CD4-positive, alpha-beta T cell treated with Interleukin-12 subunit alpha and Interleukin-12 subunit beta, for 1 hour (primary cell): Measurements from ENCODE around the gene PTN.
"Not testable (repeated sequence)": the region's sequence is repeated elsewhere in the genome, so short reads cannot be mapped to it uniquely, and the experiment has no call there.

Experiments
- DNase-seq: peaks from one replicate; pipeline ENCODE4 v3.0.0-alpha.2; 2020

The PTN gene

DNA sequence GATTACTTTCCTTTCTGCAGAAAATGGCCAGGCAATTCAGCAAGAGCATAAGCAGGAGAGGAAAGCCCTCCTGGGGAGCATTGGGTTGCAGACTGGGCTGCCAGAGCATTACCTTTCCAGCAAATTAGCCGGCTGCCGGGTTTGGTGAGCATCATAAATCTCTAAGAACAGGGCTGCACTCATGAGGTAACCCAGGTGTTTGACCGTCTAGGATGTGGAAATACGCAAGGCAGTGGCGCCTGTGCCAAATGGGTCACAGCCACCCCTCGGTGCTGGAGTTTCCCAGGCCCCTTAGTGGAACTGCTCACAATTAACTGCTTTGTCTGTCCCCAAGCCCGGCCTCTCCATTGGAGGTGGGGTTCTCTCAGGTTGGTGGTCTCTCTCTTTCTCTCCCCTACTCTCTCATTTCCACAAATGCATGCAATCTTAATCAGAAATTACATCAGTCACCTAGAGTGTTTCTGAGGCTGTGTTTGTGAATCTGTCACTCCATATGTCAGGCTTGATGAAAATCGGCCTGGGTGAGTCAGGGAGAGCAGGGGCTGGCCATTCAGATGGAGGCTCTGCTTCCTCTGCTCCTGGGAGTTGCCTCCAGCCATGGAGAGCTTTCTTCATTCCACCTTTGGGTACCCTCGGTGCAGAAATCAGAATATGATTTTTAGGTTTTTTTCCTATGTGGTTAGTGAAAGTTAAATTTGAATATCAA lies 26.7 kb downstream of the PTN start:
- no peak for DNase-seq

DNA sequence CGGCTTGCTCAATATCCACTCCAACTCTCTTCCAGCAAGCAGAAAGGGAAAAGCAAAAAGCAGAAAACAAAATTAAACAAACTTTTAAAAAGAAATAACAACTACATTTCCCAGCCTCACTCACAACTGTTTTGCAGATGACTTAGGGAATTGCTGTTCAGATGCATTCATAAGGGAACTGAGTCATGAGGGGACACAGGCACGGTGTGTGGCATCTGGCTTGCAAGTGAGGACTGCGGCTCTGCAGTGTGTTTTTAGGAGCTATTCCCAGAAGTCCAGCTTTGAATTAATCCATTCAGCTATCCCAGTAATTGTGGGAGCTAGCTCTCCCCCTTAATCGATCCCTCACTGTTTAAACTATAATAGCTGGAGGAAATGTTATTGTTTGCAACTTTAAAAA lies 30.3 kb downstream of the PTN start:
- no peak for DNase-seq

DNA sequence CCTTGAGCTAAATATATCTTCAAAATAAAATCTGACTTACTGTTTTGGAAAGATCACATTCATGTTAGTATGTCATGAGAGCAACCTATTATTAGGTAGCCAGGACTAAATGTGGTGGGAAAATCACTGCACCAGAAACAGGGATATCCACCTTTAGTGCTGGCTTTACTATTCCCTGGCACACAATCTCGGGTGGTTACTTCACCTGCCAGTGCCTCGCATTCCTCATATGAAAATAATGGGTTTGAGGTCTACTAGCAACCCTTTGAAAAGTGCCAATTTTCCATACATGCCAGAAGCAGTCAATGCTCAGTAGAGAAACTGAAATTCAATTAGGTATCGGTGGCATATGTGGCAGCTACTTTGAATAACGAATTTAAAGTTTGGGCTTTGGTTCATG lies 36.8 kb downstream of the PTN start:
- no peak for DNase-seq

DNA sequence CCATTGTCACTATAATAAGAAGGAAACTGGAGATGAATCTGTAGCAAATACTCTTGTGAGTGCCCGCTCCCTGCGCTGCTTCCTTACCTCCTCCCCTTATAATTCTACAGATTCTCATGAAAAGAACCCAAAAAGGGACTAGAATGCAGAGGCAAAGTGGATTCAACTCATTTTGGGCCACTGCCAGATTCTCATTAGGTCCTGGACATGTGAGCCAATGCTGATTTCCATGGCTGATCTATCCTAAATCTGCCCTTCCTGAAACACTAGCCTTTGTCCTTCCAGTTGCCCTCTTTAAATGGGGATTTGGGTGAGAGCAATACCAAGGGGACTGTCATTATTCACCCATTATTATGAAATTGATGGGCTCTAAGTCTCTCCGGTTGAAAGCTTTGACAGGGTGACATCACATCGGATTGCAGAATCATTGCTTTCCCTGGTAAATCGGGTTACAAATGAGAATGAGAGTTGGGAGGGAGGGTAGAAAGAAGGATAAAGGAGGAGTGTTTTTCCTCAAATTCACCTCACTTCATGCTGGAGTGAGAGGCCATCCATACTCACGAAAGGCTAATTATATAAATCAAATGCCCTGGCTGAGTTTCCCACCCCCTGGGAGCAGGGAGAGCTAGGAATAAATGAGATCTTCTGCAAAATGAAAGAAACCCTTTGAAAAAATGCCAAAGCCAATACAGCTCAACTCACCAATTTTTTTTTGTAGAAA lies 37.5 kb downstream of the PTN start:
- DNase-seq = no peak

DNA sequence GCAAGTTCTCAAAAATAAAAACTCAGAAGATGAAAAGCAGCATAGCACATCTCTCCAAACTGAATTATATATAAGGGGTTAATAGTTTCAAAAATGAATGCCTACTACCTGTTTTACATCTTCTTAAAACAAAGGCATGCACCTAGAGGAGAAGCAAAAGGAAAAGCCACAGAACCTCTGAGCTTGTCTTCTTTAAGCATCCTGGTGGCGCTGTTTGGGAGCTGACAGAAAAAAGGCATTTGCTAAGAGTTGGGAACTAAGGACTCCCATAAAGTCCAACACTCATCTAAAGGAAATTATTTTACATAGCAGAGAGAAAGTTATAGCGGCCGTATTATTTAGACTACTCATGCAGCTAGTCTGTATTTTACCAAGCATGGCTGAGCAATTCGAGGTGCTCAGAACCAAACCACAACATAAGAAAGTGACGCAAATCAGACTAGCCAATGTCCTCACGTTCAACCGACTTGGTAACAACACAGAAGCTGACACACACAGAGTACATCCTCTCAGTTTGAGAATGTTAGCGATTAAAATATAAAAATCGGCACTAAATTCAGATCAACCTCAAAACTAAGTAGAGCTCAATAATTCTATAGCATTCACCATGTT lies 38.8 kb downstream of the PTN start:
- no peak for DNase-seq

DNA sequence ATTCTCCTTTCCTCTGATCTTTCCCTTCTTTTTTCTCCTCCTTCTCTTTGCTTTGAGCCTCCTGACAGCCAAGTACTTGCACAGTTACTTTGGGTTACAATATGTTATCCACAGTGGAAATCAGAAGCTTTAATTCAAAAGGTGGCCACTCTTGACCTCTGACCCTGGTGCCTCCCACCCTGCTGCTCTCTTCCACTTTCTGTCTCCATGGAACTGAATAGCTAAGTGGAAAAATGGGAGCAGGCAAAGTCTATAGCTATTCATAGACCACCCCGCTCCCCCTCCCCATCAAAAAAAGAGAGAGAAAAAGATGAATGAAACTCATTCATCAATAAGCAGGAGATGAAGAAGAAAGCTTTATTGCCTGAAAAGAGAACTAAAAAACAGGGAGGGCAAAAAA lies 39.4 kb downstream of the PTN start:
- DNase-seq = no peak

DNA sequence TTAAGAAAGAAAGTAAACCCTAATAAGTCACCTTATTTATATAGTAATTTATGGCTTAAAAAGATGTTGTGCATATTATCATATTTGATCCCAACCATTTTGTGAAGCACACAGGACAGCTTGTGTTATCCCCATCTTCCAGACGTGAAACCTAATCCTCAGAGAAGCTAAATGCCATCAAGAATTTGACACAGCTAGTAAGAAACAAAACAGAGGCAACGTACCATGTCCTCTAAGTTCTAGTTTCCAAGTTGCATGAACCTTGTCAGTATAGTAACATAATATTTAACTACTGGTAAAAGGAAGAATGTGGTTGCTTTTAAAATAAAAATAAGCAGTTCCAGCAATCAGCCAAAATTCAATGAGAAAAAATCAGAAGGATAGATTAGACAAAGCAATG lies 41.5 kb downstream of the PTN start:
- no peak for DNase-seq

DNA sequence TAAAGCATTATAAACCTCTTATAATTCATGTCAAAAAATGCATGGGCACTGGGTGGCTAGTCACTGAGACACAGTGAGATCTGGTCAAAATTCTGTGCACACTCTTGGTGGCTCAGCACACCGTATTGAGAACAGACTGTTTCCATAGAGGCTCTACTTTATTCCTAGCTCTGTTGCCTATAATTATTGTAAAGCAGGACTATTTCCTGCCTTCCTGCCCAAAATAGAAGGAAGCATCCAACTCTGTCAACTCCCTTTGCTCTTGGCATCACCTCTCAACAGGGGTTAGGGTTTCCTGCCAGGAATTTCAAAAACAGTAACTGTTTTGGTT lies 45.1 kb downstream of the PTN start:
- DNase-seq = no peak

DNA sequence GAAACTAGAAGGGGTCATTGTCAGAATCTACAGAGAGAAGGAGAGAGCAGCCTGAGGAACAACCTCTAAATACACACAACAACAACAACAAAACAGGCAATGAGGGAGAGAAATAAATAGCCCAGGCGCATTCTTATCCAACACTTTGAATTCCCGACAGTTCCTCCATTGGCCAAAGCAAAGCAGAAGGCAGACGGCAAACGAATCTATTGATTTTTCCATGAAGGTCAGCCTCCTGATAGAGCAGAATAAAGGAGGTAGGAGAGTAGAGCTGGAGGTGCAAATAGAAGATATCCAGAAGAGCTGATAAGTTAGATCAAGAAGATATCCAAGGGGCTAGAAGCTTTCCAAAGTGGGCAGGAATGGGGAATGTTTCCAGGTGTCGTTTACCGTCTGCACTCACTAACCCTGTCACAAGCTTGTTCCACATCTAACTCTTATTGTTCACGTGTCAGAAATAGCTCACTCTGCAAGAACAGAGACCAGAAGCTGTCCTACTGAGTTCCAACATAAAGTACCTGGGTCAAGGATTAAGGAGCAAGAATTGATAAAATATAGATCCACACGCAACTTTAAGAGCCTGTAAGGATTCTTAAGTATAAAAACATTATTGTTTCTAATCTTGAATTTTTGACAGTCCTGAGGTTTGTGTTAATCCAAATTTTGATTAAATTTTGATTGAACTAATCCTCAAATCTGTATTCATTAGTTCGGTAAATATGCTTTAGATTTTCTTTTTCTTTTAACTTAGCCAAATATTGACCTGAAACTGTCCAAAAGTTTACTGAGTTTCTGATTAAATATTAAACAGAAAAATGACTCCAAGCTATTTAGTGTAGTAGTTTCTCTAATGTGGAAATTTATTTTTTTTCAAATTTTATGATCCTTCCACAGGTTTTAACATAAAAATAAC lies 45.7 kb downstream of the PTN start:
- no peak for DNase-seq

DNA sequence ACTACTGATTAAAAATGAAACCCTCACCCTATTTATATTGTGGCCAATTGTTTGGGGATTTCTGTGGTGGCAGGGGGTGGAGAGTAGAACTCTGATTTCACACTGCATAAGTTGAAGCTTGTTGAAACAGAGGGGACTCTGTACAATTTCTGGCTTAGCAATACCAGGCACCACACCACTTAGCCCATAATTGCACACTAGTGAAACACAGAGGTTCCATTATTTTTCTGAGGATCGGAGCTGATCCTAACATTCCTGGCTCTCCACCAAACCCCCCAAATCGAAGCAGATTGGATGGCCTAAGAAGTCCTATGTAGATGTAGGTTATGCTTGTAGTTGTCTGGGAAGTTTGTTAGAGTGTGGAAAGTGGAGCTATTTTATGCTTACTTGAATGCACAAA lies 47.0 kb downstream of the PTN start:
- DNase-seq = no peak

DNA sequence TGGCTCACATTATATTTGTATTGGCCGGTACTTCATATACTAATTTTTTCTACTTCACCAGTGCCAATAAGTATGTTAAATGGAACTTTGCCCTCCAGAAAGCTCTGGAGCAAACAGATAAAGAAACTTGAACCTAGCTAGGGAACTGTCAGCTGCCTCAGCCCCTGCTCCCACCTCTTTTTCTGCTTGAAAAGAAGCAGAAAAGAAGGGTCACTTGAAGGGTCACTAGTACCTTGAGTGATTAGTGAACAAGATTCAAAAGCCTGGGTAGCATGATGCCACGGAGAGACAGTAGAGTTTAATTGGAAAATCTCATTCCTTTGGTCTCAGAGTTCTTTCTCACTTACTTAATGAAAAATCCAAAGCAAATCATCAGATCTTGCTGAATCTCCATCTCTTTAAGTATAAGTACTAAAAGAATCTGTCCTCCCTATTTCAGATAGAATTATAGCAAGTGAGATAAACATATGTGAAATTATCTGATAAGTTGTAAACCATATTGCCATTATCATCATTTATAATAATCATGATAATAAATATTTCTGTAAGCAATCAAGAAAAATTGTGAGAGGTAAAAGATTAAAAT lies 47.7 kb downstream of the PTN start:
- no peak for DNase-seq

DNA sequence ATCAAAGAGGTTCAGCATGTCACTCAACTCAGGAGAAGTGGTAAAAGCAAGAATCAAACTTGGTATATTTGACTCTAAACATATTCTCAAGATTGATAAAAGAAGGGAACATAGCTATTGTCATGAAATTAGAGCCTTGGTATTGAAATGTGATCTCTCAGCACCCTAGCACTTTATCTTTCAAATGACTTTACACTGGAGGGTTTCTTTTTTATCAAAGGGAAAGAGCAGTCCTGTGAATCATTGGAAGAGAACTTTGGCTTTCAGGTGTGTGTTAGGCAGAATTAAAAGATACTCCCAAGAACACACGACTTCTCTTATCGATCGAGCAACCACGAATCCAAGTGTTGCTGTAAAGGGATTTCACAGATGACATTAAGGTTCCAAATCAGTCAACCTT lies 54.4 kb downstream of the PTN start:
- DNase-seq = no peak

DNA sequence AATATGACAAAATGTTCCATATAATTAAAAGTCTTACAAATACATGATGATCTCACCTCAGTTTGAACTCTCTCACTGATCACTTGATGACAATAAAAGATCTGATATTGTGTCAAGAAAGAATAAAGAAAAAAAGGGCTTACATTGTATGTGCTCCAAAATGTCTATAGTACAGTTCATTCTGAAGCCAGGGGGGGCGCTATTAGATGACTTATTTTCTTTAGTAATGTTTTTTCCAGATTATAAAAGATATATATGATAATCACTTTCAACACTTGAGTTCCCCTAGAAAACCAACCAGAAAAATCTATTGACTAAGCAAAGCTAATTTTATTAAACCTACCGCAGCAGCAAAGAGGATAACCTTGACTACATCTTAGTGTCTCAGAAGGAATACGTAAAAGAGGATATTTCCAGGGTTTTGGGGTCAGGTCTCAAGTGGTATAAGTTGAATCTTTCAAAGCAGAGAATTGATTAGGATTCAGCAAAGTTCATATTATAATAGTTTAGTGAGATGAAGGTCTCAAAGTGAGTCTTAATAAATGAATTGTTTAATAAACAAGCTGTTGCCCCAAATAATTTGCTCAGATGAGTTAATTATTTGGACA lies 55.8 kb downstream of the PTN start:
- DNase-seq = no peak

DNA sequence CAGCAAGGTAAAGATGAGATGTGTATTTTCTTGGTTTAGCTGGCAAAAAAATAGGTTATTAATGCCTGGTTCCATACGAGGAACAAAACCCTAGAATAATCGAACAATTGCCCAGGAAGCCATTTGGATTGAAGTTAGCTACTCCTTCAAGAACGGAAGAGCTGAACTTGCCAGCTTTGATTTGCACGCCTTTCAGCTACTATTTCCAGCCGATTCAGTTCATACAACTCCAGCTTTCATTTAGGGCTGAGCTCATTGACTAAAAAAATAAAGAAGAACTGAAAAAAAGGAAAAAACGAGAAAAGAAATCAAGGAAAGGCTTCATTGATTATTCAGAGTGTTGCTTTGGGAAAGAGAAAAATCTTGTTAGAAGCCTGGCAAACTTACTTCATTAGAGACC lies 60.4 kb downstream of the PTN start:
- DNase-seq = no peak

DNA sequence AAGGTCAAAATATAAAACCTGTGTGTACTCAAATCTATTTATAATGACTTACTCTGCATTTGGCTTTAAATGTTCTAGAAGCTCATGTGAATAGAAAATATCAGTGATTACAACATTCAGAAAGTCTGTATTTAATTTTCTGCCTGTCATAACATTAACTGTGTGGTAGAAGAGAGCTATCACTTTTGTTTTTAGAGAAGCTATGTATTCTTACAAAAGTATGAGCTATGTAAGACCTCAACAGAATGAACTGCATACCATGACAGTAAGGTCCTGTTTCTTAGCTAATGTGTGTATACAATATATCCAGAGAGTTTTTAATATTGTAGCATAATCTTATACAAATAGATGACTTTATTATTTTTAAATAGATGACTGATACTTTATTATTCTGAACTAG lies 61.5 kb downstream of the PTN start:
- DNase-seq = no peak

DNA sequence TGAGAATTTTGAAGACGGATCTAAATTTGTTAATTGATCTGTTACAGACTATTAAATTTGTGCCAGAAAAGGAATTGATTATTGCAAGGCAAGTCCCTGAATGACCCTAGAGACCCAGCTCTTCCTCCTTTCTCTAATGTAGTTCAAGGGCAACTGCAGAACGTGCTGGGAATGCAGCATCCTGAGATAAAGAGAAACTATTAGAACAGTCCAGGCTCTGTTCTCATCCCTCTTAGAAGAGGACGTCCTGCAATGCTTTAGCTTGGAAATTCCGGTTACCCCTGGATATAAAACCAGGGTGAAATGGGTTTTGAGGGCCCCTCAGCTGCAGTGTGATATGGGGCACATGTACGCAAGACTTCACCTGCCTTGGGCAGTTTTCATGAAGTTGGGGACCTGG lies 67.3 kb downstream of the PTN start:
- DNase-seq = no peak

DNA sequence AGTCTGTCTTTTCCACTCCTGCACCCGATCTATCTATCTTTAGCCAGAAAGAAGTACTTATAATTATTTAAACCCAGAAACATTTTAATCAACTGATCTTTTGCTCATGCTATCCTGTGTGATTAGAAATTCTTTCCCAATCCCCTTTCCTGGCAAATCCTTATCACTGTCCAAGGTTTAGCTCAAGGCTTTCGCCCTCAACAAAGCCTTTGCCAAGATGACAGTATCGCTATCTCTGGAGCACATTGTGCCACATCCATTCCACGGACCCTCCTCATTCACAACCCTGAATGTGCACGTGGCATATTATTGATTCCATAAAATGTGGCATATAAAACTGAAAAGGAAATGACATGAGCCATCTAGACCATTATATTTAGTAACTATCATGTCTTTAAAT lies 71.3 kb downstream of the PTN start:
- no peak for DNase-seq

DNA sequence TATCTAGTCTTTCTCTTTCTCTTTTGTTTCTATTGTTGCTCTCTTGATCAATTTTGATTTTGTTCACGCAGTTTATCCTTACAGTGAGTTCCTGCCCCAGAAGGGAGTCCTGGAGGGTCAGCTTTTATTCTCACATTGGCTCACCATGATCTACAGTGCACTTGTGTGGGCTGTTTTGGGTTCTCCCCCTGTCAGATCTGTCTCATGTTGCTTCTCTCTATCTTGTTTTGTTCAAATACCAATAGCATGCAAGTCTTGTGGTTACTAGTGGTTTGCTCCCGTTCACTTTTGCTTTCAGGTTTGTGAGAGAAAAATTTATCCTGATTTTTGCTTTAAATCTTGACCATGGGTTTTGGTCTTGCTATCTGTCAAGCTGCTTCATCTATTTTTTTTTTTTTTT lies 74.3 kb downstream of the PTN start:
- DNase-seq = no peak

DNA sequence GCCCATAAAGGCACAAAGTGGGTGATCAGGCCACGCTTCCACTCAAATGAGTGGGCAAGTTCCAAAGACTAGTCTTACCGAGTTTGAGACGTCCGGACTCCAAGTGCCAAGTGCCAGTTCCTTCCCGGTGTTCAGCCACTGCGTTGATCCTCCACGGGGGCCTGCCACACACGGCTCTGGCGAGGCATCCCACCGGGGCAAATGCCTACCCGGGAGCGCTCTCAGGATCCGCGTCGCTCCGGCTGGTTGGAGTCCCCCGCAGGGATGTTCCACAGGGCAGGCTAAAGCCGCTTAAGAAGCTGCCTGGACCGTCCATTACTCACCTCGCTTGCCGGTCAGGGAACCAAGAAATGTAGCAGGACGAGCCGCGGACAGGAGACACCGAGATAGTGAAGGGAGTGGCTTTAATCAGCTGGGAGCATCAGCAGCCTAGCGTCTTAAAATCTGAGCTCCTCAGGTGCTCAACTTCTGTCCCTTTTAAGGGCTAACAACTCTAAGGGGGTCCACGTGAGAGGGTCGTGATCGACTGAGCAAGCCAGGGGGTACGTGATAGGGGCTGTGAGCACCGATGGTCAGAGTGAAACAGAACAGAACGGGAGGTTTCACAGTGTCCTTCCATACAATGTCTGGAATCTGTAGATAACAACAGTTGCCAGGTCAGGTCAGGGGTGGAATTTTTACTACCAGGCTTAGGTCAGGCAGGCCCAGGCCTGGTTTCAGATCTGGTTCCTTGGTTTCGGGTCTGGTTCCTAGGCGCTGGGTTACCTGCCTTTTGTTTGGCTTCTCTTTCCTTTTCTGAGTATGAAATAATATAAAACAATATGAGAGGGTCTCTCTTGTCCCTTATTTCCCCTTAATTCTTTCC lies 75.3 kb downstream of the PTN start:
- DNase-seq = not testable (repeated sequence)

DNA sequence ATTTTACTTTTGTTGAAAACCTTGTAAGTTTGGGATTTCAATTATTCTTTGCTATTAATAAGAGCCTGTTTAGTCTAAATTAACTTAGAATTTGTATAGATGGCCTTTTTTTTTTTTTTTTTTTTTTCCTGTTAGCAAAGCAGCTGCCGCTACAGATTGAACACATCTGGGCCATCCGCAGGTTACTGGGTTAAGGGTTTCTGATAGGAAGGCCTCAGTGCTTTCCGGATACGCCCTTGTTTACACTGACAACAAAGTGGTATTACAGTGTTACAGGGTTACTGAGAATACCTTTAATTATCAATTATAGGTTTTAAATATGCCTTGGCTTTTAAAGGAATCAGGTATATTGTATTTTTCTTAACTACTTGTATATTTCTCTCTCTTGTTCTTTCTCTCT lies 76.8 kb downstream of the PTN start:
- no peak for DNase-seq

DNA sequence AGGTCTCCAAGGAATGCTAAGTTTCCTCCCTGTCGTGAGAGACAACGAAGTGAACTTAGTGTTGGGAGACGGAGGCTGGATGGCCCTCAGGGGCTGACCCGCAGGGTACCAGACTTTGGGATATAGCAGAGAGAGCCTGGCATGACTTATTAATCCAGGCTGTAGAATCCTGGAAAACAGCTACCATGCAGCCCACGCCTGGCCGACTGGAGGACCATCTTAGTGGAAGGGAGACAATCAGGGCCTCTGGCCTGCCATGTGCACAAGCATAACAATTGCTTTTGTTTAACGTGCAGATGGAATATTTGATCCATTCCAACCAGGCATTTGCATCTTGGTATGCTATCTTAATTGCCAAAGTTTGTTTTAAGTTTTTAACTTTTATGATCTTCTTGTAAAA lies 78.1 kb downstream of the PTN start:
- DNase-seq = not testable (repeated sequence)

DNA sequence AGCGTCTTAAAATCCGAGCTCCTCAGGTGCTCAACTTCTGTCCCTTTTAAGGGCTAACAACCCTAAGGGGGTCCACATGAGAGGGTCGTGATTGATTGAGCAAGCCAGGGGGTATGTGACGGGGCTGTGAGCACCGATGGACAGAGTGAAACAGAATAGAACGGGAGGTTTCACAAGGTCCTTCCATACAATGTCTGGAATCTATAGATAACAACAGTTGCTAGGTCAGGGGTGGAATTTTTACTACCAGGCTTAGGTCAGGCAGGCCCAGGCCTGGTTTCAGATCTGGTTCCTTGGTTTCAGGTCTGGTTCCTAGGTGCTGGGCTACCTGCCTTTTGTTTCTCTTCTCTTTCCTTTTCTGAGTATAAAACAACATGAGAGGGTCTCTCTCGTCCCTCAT lies 80.9 kb downstream of the PTN start:
- no peak for DNase-seq
